HG02571 (cell line): ENCODE results near the gene HSPE1.
A peak's percentile ranks its signal among the peaks of the same experiment; 100 is the strongest.
"Not testable (repeated sequence)": the region's sequence is repeated elsewhere in the genome, so short reads cannot be mapped to it uniquely, and the experiment has no call there.

Source experiments
- ATAC-seq: cut with Tn5 transposase; IDR thresholded peaks from one replicate; pipeline ENCODE4 v1.9.1; 2021; ENCODE audit warnings: mild to moderate bottlenecking, moderate library complexity; ENCODE audit not compliant: unreplicated experiment

Gene HSPE1

GRCh38 chr2:197499594-197500502 is at the start of gene HSPE1, which contains the start of gene HSPD1:
HSPE1 (plus strand) TSS chr2:197500379; CDS start chr2:197500437, 58 bp downstream.
HSPD1 (minus strand) TSS chr2:197499840; CDS start chr2:197498848, 992 bp downstream.
- peak; percentile 79 for ATAC-seq

- no peak for ATAC-seq
These were observed 49.7 kb upstream of the HSPE1 start for GRCh38 chr2:197450465-197450864.

GRCh38 chr2:197450935-197451358 is 49.2 kb upstream of the HSPE1 start:
- not testable (repeated sequence) for ATAC-seq

GRCh38 chr2:197452754-197453122 is 47.4 kb upstream of the HSPE1 start:
- ATAC-seq = no peak

GRCh38 chr2:197453123-197453913 is 46.9 kb upstream of the HSPE1 start, which contains the start of gene COQ10B:
COQ10B (plus strand) TSS chr2:197453552; CDS start chr2:197453561, 9 bp downstream.
- peak; percentile 94 for ATAC-seq

GRCh38 chr2:197453914-197454398 is 46.2 kb upstream of the HSPE1 start:
- ATAC-seq = peak; percentile 32

GRCh38 chr2:197454923-197455322 is 45.3 kb upstream of the HSPE1 start:
- no peak for ATAC-seq

GRCh38 chr2:197455428-197455827 is 44.8 kb upstream of the HSPE1 start:
- ATAC-seq = no peak

- ATAC-seq = no peak
These were observed 39.5 kb upstream of the HSPE1 start for GRCh38 chr2:197460649-197461048.

GRCh38 chr2:197461057-197461456 is 39.1 kb upstream of the HSPE1 start:
- ATAC-seq = no peak

GRCh38 chr2:197464175-197464574 is 36.0 kb upstream of the HSPE1 start:
- ATAC-seq = no peak

GRCh38 chr2:197472166-197472565 is 28.0 kb upstream of the HSPE1 start:
- ATAC-seq = no peak

- no peak for ATAC-seq
These were observed 22.4 kb upstream of the HSPE1 start for GRCh38 chr2:197477797-197478196.

- ATAC-seq = no peak
These were observed 19.8 kb upstream of the HSPE1 start for GRCh38 chr2:197480165-197481036.

- ATAC-seq = not testable (repeated sequence)
These were observed 15.9 kb upstream of the HSPE1 start for GRCh38 chr2:197484248-197484647.

GRCh38 chr2:197486175-197486574 is 14.0 kb upstream of the HSPE1 start:
- no peak for ATAC-seq

GRCh38 chr2:197487385-197487784 is 12.8 kb upstream of the HSPE1 start:
- ATAC-seq = no peak

GRCh38 chr2:197495433-197496134 is 4.6 kb upstream of the HSPE1 start:
- no peak for ATAC-seq

GRCh38 chr2:197496695-197497094 is 3.5 kb upstream of the HSPE1 start:
- no peak for ATAC-seq

- ATAC-seq = no peak
These were observed 2.9 kb upstream of the HSPE1 start for GRCh38 chr2:197497326-197497725.
